NCI-H1694 treated with DMSO at 0.1 percent for 48 hours (cell line): Measurements from ENCODE around the gene SLC12A7.
"Not testable (repeated sequence)": the region's sequence is repeated elsewhere in the genome, so short reads cannot be mapped to it uniquely, and the experiment has no call there.

ENCODE experiments used
- DNase-seq: peaks from one replicate; lab custom pipeline; 2025; lab: John Stamatoyannopoulos, UW

Gene SLC12A7

GRCh38 chr5:1062761-1063568 lies 48.9 kb downstream of the SLC12A7 start:
- no peak for DNase-seq

DNA sequence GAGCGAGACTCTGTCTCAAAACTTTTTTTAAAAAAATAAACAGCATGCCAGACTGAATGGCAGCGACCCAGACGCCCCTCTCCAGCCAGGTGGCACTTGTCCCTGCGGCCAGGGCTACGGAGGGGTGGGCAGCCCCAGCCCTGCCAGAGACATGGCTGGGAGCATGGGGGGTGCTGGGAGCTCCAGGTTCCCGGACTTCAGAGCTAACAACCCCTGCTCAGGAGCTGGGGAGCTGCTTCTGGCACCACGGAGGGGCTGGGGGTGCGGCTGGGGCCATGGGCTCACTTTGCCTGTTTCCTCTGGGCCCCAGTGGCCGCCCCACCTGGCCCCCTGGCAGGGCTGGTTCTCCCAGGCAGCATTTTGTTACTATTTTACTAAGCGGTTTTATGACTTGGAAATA lies 49.9 kb downstream of the SLC12A7 start:
- no peak for DNase-seq

GRCh38 chr5:1061292-1061691 lies 50.6 kb downstream of the SLC12A7 start:
- DNase-seq, result not testable (repeated sequence)

GRCh38 chr5:1060535-1060981 lies 51.3 kb downstream of the SLC12A7 start:
- DNase-seq, result no peak

DNA sequence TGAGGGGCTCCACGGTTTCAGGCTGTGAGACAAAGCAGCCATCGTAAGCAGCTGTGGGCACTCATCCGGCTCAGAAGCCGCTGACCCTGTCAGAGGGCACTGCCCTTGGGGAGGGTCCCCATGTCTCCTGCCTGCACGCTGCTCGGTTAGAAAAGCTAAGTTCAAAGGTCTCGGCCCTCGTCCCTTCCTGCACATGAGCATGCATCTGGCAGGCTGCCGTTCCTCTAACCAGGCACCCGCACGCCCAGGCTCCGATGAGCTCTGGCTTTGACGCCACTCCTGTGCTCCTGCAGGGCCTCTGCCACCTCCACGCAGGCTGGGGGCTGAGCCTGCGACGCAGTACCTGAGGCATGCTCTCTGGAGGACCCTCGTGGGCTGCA lies 52.0 kb downstream of the SLC12A7 start:
- DNase-seq, result no peak

GRCh38 chr5:1058988-1059883 lies 52.6 kb downstream of the SLC12A7 start:
- no peak for DNase-seq

GRCh38 chr5:1058083-1058945 lies 53.5 kb downstream of the SLC12A7 start:
- DNase-seq, result no peak

DNA sequence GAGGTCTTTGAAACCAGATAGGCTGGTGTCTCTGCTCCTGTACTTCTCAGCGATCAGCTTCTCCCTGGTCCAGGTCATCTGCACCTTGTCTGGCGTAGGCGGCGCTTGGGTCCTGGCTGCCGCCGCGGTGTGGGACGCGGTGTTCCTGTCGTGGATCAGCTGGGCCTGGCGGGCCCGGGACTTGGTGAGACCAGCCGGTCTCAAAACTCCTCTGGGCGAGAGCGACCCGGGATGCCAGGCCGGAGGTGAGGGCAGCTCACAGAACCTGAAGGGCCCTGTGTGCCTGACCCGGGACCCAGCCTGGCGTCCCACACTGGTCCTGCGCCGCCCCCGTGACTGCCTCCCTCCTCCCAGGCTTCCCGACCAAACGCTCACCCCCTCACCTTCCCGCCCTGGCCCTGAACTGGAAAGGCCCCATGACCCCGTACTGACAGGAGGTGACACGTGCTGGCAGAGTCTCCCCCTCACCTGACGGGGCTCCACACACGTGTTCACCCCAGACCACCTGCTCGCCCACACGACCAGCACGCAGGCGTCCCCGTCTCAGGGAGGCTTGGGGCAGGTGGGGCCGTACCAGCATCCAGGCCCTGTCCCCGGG lies 54.3 kb downstream of the SLC12A7 start:
- no peak for DNase-seq

GRCh38 chr5:1056611-1057484 lies 55.0 kb downstream of the SLC12A7 start:
- no peak for DNase-seq

DNA sequence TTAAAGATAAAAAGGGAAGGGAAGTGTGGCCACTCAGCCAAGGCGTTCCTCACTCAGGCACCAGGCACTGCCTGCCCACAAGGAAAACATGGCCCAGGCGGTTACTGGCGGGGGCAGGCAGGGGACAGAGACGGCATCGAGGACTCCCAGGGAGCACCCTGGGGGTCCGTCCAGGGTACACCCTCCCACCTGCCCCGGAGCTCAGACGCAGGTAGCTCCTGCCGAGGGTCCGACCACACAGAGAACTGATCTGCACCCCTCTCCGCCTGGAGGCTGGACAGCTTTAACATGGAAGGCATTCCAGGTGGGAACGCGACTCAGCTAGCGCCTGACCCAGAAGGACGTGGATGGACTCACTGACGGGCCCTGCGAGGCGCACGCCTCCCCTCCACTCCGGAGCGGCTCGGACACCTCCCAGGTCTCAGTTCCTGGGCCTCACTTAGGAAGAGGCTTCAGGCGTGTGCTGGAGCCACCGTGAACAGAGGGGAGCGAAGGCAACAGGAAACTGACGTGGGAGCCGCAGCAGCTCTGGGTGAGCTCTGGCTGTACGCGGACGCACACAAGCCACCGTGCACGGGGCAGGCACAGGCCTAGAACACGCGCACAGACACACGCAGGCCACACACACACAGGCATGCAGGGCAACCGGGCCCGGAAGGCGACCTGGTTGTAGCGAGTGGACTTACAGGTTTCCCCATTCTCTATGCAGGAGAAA lies 55.8 kb downstream of the SLC12A7 start:
- DNase-seq, result no peak

GRCh38 chr5:1054799-1055775 lies 56.8 kb downstream of the SLC12A7 start:
- DNase-seq, result no peak

DNA sequence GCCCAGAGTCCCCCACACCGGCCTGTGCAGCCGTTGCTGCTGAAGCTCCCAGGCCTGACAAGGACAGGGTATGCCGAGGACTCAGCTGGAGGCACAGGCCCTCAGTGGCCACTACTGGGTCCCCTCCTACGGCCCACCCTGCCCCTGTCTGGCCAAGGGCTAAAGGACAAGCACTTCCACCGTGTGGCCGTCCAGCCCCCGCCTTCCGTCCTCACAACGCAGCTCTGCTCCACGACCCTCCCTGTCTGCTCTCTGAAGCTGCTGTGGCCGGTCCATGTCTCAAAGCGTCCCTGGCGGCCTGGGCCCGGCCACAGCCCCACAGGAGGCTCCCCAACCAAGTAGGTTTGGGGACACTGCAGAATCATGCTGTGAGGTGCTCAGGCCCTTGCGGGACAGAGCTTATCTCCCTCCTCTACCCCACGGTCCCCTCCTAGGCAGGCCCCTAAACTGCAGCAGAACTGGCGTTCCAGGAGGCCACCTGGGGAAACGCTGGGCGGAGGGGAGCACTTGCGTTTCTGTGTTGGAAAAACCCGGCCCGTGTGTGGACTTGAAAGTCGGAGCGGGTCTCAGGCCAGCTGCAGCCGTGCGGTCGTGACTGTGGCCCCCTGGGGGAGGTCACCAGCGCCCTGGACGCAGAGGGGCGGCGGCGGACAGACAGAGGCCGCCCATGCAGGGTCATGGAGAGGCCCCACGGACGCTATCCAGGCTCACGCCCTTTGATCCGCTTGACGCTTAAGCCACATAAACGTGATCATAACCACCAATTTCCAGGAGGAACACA lies 57.7 kb downstream of the SLC12A7 start:
- DNase-seq, result no peak

- DNase-seq, result no peak
These were observed 58.4 kb downstream of the SLC12A7 start for GRCh38 chr5:1053391-1054017.

DNA sequence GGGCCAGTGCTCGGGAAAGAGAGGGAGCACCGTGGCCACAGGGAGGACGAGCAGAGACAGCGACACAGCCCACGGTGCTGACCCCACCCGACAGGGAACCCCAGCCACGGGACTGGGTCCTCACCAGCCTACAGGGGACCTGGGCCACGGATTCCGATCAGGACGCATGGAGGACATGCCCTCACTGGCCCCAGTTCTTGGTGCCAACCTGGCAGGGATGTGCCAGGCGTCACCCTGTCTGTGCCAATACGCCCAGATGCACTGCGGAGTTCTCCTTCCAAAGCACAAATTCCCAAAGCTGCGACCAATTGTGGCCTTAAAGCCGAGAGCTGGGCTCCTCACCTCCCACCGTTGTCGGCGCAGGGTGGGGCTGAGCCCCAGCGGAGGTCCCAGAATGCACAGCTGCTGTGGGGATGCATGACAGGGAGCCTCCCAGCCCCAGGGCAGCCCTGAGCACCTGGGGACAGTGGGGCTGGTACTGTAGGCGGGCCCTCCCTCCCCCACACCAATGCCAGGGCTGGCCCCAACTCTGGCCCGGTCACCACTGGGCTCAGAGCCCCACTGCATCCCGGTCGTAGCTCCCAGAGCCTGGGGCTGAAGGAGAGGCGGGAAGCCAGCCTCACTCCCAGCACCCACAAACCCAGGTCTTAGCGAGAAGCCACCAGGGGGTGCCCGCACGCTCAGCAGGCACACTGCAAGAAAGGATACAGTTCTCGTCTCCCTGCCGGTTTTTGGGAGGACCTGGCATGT lies 59.0 kb downstream of the SLC12A7 start:
- peak; percentile 80 for DNase-seq

DNA sequence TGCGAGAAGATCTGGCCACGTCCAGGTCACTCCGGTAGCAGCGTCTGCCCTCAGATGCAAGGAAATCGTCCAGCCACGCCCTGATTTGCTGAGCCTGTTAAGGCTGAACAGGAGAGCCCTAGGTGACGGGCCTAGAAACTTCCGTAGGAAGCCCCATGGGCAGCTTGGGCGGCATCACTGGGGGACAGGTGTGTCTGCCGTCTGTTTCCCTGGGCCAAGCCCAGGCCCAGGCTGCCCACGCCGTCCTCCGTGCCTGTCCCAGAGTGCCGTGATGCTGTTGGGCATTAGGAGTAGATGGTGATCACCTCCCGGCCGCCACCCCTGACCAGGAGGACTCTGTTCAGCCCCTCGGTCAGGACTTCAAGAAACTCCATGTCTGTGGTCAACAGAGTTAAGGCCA lies 59.8 kb downstream of the SLC12A7 start:
- DNase-seq, result no peak

DNA sequence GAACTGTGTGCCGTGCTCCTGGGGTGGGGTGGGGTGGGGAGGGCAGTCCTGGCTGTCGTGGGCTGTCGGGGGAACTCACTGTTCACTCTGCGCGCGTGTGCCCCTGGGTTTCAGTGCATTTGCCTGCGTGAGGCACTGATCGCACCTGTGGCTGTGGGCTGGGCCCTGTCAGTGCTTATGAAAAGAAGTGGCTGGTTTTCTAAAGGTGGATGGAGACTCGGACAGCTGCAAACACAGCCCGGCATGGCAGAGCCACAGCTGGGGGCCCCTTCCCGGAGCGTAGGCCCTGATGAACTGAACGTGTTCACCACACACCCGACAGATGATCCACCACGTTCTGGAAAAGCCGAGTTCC lies 60.5 kb downstream of the SLC12A7 start:
- DNase-seq, result no peak
